ENCODE measurements around the gene PAMR1.
A peak's percentile ranks its signal among the peaks of the same experiment; 100 is the strongest.

Gene PAMR1

DNA sequence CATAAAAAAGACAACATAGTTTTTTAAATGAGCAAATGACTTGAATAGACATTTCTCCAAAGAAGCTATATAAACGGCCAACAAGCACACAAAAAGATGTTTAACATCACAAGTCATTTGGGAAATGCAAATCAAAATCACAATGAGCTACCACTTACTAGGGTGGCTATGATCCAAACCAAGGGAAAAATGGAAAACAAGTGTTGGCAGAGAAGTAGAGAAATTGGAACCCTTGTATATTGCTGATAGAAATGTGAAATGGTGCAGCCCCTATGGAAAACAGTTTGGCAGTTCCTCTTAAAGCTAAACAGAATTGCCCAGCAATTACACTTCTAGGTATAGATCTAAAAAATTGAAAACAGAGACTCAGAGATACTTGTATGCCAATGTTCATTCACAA, 29.0 kb downstream of the PAMR1 start:
- DNase-seq: no peak
- TF ChIP-seq POLR2A (IDR thresholded peaks at IDR 0.05; ENCODE audit: low read length): no peak
- TF ChIP-seq GATA1 (IDR thresholded peaks at IDR 0.05; ENCODE audit: low read depth, low read length): no peak

DNA sequence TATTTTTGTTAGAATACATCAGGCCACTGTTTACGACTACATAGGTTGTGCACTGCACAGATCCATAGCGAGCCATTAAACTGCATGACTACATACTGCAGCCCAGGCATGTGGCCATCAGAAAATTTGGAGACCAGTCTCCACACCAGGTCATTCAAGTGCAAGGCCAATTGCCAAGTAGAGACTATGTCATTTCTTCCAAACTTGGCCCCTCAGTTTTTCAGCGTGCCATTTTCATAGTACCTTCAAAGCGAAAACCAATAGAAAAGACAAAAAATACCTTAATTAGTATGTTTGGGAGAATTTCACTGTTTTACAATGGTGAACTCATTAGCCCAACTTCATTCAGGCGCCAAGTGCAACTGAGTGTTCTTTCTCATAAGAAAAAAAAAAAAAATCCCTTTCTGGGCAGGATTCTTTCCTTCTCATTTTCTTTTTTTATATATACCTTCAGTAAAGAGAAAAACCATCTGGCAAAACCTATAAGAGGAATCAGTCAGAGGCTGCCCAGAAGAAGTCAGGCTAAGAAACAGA, 30.4 kb downstream of the PAMR1 start:
- no peak for TF ChIP-seq GATA1 (IDR thresholded peaks at IDR 0.05; ENCODE audit: low read depth, low read length)
- no peak for TF ChIP-seq POLR2A (IDR thresholded peaks at IDR 0.05; ENCODE audit: low read length)
- DNase-seq: no peak

DNA sequence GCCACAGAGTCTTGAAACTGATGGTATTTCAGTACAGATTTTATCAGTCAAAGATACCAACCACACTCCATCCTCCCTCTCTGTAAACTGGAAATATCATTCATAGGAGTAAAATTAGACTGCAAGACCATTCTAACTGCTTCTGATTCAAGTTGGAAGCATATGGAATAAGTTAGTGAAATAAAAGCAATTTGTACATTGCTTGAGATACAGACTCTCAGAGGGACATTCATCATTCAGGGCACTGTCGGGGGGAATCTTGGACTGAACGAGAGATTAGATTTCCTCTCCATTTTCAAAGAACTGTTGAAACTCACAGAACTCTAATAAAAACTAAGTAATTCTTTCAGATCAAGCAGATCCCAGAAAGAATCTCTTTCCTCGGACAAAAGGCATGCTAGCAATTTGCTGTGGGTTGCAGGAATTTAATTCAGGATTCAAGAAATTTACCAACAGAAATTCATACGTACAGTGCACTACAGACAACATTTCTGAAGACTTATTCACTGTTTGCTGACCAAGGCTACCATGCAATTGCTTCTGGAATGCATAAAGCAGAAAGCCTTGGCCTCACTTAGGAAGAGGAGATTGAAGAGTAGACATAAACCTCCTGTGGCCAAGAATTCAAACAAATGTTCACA, 34.1 kb downstream of the PAMR1 start:
- no peak for DNase-seq
- TF ChIP-seq GATA1 (IDR thresholded peaks at IDR 0.05; ENCODE audit: low read depth, low read length): no peak
- TF ChIP-seq POLR2A (IDR thresholded peaks at IDR 0.05; ENCODE audit: low read length): no peak

DNA sequence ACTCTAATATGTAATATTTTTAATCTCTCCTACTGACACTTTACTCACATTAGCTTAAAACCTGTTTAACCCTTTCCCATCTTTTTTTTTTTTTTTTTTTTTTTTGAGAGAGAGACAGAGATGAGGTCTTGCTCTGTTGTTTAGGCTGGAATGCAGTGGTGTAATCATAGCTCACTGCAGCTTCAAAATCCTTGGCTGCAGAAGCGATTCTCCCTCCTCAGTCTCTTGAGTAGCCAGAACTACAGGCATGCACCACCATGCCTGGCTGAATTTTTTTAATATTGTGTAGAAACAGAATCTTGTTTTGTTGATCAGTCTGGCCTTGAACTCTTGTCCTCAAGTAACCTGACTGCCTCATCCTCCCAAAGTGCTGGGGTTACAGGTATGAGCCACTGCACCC, 37.3 kb downstream of the PAMR1 start:
- TF ChIP-seq GATA1 (IDR thresholded peaks at IDR 0.05; ENCODE audit: low read depth, low read length) (no peak), POLR2A (IDR thresholded peaks at IDR 0.05; ENCODE audit: low read length) (no peak)
- no peak for DNase-seq

DNA sequence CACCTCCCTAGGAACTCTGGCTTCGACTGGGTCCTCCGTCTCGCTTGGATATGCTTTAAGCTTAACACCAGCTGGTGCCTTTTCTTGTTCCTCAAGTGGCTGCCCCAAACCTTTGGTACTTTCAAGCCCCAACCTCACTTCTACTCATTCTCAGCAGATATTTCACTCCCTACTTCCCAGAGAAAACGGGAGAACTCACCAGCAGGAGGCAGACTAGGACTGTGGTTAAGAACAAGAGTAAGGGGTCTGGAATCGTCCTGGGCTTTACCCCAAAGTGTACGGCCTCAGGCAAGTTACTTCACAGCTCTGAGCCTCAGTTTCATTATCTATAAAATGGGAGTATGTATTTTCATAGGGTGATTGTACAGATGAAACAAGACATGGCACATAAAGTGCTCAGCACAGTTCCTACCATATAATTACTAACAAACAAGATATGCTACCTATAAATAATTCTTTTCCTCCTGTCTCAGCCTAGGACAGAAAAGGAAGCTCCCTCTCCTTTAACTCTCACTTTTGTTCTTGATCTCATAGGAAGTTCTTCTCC, 37.8 kb downstream of the PAMR1 start:
- DNase-seq: peak in 1 of 2 experiments; percentile 25
- TF ChIP-seq POLR2A (IDR thresholded peaks at IDR 0.05; ENCODE audit: low read length) (no peak), GATA1 (IDR thresholded peaks at IDR 0.05; ENCODE audit: low read depth, low read length) (no peak)

DNA sequence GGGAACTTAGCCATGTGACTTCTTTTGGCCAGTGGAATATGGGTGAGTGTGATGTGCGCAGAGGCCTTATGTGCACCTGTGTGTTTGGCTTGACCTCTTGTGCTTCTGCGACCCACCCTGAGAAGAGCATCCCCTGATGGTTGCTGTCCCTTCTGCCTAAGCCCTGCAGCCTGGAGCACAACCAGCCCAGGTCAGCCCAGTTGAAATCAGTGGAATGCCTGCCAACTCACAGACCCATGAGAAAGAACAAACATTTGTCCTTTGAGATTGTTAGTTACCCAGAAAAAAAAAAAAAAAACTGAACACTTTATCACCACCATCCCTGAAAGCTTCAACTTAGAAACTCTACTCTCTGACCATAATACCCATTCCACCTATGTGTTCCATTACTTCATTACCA, 38.5 kb downstream of the PAMR1 start:
- TF ChIP-seq POLR2A (IDR thresholded peaks at IDR 0.05; ENCODE audit: low read length) (no peak), GATA1 (IDR thresholded peaks at IDR 0.05; ENCODE audit: low read depth, low read length) (no peak)
- no peak for DNase-seq

DNA sequence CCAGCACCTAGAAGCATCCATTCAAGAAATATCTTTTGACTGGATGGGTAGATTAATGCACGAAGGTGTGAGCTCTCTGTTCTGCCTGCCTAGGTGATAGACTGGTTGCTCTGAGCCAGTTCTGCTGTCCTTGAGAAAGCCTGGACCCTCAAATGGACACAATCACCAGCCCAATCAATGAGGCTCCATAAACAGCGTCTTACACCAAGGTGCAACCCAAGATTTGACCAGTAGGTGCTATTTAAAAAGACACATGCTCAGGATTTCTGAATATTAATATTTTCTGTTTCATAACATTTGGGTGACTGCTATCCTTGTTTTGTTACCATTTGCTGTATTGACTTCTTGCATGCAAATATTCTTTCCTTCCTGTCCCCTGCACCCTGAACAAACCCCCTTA, 39.0 kb downstream of the PAMR1 start:
- no peak for TF ChIP-seq GATA1 (IDR thresholded peaks at IDR 0.05; ENCODE audit: low read depth, low read length)
- no peak for TF ChIP-seq POLR2A (IDR thresholded peaks at IDR 0.05; ENCODE audit: low read length)
- no peak for DNase-seq

DNA sequence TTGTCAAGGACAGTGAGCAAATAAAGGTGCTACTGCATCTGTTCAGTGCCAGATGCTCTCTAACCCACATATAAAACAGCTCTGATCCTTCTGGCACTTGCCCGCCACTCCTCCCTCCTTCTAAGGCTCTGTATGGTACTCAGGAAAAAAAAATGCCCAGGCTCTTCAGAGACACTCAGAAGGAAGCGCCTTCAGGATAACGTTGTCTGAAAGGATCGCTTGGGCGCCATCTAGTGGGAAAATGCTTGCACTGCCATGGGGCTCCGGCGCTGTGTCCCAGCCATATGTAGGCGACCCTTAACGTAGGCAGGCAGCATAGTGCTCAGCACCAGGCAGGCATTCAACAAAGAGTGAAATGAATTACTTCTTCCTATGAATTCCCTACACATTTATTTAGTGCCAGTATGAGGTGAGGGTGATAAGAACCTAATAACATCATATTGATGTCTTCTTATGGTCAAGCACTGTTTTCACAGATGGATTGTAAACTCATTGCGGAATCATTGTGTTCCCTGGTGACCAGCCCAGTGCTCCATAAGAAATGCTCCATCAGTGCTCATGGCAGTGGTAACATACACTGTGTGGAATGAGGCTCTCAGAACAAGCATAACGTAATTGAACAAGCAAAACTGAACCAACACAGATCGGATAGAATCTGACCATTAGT, 39.6 kb downstream of the PAMR1 start:
- TF ChIP-seq POLR2A (IDR thresholded peaks at IDR 0.05; ENCODE audit: low read length): no peak
- no peak for TF ChIP-seq GATA1 (IDR thresholded peaks at IDR 0.05; ENCODE audit: low read depth, low read length)

DNA sequence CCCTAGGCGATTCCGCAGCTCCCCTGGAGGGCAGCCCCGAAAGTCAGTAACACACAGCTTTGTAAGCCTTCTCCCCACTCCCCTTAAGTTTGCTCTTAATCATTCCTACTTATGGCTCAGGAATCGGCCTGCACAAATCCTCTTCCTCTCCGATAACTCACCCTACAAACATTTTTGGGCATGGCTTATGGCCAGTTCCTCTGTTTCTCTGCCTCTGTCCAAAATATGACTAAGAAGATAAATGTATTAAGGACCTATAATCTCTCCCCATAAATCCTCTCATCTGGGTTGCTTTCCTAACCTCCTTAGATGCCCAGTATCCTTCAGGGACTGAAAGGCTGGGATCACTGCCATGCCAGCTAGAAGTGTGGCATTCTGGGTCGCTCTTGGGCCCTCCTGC, 41.0 kb downstream of the PAMR1 start:
- TF ChIP-seq POLR2A (IDR thresholded peaks at IDR 0.05; ENCODE audit: low read length) (no peak), GATA1 (IDR thresholded peaks at IDR 0.05; ENCODE audit: low read depth, low read length) (no peak)
- DNase-seq: no peak

More for the DNA sequence above, 39.6 kb downstream of the PAMR1 start:
- DNase-seq: peak; percentile 50 to 72

DNA sequence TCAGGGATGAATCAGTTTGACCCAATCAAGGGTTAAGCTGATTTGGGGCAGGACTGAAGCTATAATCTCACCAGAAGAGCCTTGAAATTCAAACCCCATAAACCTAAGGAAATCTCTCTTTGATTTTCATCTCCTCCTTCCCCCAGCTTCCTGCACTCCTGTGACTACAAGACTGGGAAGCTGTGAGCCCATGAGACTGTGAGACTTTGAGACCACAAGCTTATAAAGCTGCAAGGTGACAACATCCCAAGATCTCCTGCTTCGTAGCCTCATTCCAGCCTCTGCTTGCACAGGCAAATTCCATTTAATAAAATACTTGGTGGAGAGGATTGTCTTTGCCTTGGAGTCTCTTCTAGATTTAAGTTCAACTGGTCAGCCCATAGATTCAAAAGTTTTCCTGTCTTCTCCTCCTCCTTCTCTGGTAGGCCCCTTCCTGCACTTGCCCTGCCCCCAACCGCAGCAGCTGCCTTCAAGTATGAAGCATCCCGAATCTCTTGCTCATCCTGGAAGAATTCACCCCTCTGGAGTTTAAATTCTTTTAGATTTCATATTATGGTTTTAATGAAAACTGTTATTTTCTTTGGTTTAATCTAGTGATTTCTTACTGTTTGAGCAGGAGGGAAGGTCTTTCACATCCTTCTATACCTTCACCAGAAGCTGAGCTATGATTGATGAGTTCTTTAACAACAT, 42.1 kb downstream of the PAMR1 start:
- TF ChIP-seq POLR2A (IDR thresholded peaks at IDR 0.05; ENCODE audit: low read length): no peak
- TF ChIP-seq GATA1 (IDR thresholded peaks at IDR 0.05; ENCODE audit: low read depth, low read length): no peak

DNA sequence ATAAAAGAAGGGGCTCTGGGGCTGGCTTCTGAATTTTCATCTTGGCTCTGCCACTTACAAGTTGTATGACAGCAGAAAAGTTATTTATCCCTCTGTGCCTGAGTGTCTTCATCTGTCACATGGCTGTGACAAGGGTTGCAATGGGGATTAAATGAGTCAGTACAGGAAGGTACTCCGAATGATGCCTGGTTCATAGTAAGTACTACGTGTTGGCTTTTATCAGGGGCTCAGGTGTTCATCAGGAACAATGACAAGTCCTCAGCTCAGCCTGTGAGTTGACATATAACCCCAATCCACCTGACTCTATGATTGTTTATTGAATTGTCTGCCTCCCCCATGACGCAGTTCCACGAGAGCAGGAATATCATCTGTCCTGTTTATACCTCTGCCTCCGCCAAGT, 45.7 kb downstream of the PAMR1 start:
- DNase-seq: no peak
- no peak for TF ChIP-seq POLR2A (IDR thresholded peaks at IDR 0.05; ENCODE audit: low read length)
- no peak for TF ChIP-seq GATA1 (IDR thresholded peaks at IDR 0.05; ENCODE audit: low read depth, low read length)

More for the DNA sequence above, 42.1 kb downstream of the PAMR1 start:
- no peak for DNase-seq

DNA sequence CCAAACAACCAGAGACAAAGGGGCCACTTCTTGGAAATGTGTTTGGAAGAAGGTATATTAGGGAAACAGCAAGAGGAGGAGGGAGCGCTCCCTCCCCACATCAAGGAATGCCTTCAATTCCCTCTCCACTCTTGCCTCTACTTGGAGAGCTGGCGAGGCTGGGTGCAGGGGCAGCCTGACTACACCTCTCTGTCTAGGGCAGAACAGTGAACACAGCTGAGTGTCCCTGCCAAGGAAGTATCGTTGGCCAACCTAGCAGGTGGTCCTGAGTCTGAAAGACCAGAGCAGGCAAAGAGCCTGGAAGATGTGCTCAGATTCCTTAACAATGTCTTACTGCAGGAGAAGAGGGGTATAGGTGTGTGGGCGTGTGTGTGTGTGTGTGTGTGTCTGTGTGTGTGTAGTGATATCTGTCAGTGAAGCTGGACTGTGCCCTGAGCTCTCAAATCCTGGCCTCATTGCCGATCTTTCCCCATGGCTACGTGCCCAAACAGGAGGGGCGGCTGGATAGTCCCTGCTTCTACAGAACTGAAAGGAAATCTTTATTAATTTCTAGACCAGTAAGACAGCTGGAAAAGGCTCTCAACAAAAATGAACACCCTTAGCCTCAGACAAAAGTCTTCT, 46.8 kb downstream of the PAMR1 start:
- no peak for DNase-seq
- no peak for TF ChIP-seq POLR2A (IDR thresholded peaks at IDR 0.05; ENCODE audit: low read length)
- TF ChIP-seq GATA1 (IDR thresholded peaks at IDR 0.05; ENCODE audit: low read depth, low read length): no peak

DNA sequence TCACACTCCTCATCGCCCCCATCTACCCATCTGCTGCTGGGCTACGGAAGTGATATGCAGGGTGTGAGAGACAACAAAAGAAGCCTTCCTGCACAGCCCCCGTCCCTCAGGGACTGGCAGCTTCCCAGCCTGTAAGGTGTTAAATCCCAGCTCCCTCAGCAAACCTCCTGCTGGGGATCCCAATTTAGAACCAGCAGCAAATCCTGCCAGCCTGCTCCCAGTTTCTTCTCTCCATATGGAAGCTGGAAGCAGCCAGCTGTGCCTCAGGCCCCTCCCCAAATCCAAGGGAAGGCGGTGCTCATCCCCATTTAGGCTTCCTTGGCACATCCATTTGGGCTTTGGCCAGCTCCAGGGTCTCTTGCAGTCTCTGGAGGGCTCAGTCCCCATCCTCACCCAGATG, 47.5 kb downstream of the PAMR1 start:
- DNase-seq: no peak
- TF ChIP-seq POLR2A (IDR thresholded peaks at IDR 0.05; ENCODE audit: low read length) (no peak), GATA1 (IDR thresholded peaks at IDR 0.05; ENCODE audit: low read depth, low read length) (no peak)

DNA sequence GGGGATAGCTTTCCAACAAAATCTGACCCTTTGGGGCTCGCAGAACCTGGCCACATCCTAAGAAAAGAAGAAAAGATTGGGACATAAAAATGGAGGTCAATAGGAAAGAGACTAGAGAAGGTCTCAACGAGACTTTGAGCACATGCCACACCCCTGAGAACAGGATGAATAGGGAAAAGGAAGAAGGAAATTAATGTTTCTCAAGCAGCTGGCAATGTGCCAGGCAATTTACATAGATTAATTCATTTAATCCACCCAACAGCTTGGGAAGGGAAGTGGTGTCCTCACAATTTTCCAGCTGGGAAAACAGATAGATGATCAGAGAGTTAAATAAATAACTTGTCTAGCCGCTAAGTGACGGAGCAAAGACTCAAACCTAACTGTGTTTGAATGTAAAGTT, 50.7 kb downstream of the PAMR1 start:
- TF ChIP-seq GATA1 (IDR thresholded peaks at IDR 0.05; ENCODE audit: low read depth, low read length) (no peak), POLR2A (IDR thresholded peaks at IDR 0.05; ENCODE audit: low read length) (no peak)
- DNase-seq: no peak

Measured in erythroblast (primary cell).